ENCODE results near the gene ARHGAP24. TPM values are rescaled to one million over a fixed set of nuclear protein-coding genes. Genes with fewer than 3 reads are reported as not detected.
"Not testable (repeated sequence)": the region's sequence is repeated elsewhere in the genome, so short reads cannot be mapped to it uniquely, and the experiment has no call there.

Gene ARHGAP24
- polyA plus RNA-seq, 1 donor, result 49.0 TPM

DNA sequence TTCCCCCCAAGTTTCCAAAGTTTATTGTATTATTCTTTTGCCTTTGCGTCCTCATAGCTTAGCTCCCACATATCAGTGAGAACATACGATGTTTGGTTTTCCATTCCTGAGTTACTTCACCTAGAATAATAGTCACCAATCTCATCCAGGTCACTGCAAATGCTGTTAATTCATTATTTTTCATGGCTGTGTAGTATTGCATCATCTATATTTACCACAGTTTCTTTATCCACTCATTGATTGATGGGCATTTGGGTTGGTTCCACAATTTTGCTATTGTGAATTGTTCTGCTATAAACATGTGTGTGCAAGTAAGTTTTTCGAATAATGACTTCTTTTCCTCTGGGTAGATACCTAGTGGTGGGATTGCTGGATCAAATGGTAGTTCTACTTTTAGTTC is 43.6 kb downstream of the ARHGAP24 start:
- not testable (repeated sequence) for DNase-seq

- no peak for DNase-seq
These were observed 46.1 kb downstream of the ARHGAP24 start for GRCh38 chr4:85520765-85521749.

GRCh38 chr4:85522277-85522676 is 47.3 kb downstream of the ARHGAP24 start:
- DNase-seq, result no peak

DNA sequence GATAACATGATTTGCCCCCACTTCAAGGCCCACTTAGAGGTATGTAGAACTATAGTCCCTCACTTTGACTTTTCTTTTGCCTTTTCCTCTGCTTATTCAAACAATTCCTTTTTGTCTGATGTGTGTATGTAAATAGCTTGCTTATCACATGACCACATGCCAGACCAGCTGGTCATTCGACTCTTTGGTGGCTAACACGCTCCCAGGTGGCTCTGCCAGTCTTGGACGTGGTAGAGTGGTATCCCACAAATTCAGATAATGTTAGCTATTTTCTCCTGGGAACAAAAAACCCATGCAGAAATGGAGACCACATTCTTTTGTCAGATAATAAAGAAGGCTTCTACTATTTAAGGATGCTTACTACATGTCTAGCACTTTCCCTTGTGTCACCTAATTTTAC is 47.9 kb downstream of the ARHGAP24 start:
- no peak for DNase-seq

GRCh38 chr4:85527815-85528214 is 52.9 kb downstream of the ARHGAP24 start:
- DNase-seq, result no peak

- DNase-seq, result no peak
These were observed 56.8 kb downstream of the ARHGAP24 start for GRCh38 chr4:85531560-85532341.

DNA sequence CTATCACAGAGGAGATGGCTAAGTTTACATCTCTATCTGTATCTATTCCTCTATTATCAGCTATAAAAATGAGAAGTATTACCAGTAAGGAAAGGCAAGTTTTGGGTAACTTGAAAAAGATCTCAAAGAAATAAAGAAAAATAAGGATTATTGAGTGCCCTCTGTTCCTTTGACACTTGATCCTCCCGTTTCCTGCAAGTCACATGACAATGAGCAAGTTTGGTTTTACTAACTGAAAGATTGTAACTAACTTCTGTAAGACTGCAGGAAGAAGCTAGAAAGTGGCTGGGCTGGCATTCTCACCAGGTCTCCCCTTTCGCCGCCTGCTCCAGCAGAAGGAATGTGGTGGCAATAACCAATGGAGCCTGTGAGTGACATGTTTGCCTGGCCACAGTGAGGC is 59.2 kb downstream of the ARHGAP24 start:
- no peak for DNase-seq

- no peak for DNase-seq
These were observed 68.9 kb downstream of the ARHGAP24 start for GRCh38 chr4:85543832-85544231.

DNA sequence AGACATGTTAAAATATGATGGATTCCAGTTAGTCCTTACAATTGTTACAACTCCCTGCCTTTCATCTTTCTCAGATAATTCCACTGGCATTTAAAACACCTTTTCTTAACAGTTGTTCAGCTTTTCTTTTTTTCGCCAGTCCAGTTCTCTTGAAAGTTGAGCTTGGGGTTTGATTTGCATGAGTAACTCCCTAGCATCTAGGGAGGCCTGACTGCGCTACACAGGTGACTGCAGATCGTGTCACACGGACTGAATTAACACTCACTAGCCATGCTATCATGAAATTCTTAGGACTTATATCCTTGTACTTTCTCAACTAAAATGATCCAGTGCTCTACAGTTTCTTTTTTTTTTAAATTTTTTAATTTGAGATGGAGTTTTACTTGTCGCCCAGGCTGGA is 69.8 kb downstream of the ARHGAP24 start:
- no peak for DNase-seq

DNA sequence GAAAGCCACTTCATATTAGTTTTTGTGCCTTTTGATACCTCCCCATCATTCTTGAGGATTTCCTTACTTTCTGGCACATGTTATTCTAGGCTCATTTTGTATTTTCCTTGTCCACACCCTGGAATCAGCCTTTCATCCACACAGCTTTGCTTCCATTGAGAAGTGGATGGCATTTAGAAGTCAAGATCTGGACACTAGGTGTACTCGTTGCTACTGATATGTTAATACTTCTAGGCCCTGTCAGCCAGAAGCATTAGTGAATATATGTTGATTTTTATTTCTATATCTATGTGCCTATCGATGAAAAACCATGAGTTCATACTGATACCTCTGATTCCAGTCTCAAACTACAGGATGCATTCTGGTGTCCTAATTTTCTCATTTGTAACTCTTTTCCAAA is 73.2 kb downstream of the ARHGAP24 start:
- DNase-seq, result no peak

GRCh38 chr4:85548841-85549240 is 73.9 kb downstream of the ARHGAP24 start:
- DNase-seq, result no peak

GRCh38 chr4:85555206-85555605 is 80.3 kb downstream of the ARHGAP24 start:
- no peak for DNase-seq

DNA sequence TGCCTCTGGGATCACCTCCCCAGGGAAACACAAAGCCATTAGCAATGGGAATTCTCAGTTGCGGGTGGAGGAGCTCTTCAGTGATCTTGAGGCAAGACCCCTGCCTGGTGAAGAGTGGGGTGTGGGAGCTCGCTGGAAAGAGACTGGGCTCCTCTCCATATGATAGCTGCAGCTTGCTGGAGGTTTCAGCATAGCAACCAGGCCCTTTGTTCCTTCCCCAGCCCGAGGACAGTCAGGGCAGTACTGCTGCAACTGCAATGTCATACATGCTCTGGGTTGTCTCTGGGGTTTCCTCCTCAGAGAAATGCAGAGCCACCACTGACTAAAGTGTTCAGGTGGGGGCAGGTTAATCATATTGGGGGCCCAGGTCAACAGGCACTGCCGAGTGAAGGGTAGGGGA is 81.3 kb downstream of the ARHGAP24 start:
- no peak for DNase-seq

DNA sequence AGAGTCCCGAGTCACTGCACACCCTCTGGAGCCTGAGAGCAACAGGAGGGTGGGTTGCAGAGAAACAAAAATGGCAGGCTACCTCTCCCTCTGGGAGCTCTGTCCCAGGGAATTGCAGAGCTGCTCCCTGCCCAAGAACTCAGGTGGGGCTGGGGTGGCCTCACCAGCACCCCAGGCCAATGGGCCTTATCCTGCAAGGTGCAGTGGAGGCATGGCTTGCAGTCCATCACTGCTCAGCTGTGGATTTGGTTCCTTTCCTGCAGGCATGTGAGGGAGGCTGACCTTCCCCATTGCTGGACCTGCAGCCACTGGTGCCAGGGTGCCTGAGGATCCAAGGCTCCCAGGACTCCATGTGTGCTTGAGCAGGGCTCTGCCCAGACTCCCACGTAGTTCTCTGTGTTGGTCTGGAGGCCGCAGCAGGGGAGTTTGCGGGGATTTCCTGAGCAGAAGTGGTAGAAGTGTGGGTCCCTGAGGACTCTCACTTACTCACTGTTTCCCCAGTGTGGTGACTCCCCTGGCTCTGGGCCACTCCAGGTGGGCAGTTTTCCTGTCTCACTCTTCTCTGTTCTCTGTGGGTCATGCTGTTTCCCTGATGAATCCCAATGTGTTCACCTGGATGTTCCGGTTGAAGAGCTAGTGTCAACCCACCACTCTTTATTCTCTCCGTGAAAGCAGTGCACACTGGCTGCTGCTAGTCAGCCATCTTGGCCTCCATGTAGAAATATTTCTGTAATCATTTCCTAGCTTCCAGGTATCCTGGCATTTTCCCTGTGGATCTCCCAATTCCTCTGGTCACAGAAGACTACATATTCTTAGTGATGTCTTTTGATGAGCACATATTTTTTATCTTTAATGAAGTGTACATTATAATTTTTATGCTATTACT is 82.3 kb downstream of the ARHGAP24 start:
- DNase-seq, result no peak

DNA sequence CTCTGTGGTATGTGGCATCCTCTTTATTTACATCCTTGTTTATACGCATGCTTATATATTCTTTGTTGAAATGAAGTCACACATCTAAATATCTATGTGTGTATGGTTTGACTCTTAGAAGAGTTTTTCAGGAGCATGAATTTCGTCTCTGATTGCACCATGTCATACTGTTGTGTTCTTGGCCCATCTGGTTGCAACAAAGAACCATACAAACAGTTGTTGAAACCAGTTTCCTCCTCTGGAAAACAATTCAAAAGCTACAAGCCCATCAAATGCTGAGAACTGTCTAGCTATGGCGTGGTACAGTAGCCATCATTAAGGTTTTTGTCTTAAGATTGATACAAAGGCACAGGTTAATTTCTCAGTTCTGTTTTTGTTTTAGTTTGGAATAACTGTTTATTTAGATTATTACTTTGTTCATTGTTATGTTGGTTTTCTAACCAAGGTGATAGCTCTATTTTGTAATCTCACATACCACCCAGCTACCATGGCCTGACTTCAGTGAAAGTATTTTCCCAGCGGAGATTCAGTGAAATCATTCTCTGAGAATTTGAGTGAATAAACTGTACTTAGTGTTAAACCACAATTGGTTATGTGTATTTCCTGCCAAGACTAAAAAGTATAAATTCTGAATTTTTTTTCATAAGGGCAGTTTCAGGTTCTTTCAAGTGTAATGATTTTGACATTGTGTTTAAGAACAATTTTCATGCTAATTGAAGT is 91.0 kb downstream of the ARHGAP24 start:
- no peak for DNase-seq

DNA sequence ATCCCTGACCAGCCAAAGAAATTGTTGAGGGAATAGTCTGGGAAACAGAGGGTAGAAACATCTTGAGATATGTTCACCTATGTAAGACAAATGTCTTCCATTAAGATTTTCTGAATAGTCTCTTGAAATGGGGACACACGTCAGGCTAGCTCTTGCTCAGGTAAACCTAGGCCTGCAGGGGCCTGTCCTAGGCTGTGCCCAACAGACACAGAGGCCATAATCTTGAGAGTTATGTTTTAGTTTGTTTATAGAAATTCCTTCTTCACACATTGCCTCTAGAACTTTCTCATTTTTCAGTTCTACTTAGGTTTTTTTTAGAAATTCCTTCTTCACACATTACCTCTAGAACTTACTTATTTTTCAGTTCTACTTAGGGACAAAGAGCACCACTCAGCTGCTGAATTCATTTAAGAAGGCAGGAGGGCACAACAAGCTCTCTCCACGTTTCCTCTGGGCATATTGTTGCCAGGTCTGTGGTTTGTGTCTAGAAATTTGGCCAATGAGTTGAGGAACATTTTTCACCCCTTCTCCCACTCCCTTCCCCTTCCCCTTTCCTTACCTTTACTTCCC is 94.9 kb downstream of the ARHGAP24 start:
- DNase-seq, result no peak

GRCh38 chr4:85570388-85570787 is 95.4 kb downstream of the ARHGAP24 start:
- no peak for DNase-seq

GRCh38 chr4:85571008-85571407 is 96.1 kb downstream of the ARHGAP24 start:
- no peak for DNase-seq

DNA sequence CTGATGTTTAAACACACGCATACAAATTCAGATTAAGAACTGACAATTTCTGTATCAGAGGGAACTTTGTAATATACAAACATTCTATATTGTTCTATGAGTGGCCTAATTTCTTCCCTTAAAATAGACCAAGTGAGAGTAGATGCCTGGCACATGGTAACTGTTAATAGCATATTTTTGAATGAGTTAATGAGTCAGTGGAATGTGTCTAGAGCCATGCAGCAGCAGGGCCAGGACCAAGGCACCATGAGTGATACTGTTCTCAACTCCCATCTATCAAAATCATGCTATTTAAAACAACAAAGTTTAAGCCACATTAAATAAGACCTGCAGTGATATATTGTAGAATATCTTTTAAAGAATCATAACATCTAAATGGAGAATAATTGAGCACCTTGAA is 98.3 kb downstream of the ARHGAP24 start:
- no peak for DNase-seq

GRCh38 chr4:85577307-85577706 is 102.4 kb downstream of the ARHGAP24 start:
- no peak for DNase-seq

DNA sequence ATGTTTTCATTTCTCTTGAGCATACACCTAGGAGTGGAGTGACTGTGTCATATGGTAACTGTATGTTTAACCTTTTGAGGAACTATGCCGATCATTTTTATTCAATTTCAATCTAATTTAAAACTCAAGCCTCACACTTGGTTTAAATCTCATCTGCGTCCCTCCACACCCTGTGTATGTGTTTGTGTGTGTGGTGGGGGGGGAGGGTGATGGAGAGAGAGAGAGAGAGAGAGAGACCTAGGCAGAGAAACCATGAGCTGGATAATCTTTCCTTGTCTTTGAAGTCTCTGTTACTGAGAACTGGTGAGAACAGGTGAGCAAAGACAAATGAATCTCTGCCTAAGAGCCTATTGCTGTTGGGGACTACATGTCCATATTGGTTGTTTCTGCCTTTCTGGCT is 105.0 kb downstream of the ARHGAP24 start:
- DNase-seq, result no peak

- no peak for DNase-seq
These were observed 105.5 kb downstream of the ARHGAP24 start for GRCh38 chr4:85580489-85580888.
